ENCODE measurements around the gene FTSJ1.
"Not testable (repeated sequence)": the region's sequence is repeated elsewhere in the genome, so short reads cannot be mapped to it uniquely, and the experiment has no call there.

Gene FTSJ1, protein sequence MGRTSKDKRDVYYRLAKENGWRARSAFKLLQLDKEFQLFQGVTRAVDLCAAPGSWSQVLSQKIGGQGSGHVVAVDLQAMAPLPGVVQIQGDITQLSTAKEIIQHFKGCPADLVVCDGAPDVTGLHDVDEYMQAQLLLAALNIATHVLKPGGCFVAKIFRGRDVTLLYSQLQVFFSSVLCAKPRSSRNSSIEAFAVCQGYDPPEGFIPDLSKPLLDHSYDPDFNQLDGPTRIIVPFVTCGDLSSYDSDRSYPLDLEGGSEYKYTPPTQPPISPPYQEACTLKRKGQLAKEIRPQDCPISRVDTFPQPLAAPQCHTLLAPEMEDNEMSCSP

DNA sequence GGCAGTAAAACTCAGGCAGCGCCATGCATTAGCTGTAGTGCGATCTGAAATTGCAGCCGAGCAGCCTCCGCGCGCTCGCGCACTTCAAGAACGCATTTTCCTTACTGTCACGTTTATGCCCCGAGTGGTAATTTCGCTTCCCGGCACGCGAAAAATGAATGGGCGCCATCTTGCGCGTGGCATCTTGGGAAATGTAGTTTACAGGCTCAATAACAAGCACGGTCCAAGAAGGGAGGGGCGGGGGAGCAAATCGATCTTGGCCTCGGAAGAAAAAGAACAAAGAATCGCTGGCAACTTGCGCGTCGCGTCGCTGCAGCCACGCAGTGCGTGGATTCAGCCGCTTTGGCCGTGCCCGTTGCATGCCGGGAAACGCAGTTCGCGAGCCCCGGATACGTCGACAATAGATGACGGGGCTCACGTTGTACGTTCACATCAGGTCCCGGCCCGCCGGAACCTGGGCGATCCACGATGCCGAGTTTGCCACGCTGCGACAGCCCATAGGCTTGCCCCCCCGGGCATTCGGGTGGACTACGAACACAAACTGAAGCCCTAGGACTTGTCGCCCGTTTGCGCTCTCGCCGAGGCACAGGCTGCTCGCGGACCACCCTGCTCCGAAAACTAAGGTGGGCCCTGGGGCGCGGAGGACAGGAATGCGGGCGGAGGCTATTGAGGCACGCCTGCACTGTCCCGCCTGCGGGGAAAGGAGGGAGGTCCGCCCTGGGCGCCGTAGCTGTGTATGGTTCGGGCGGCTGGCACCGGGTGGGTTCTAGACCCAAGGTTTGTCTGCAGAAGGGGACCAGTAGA is at the start of gene FTSJ1:
FTSJ1 (plus strand) TSS at position 426 of the 804 bp plus-strand sequence. CDS start 1,849 bp downstream, outside the sequence.
- DNase-seq = peak; percentile 88
- H3K4me1 Mint-ChIP-seq = peaks cover 13 to 33% of the 10 kb centered on the region in 2 donors
- ATAC-seq (replicated peaks) = peak; percentile 94 to 96
- peaks cover 19 to 29% of the 10 kb centered on the region in 2 donors for H3K36me3 Mint-ChIP-seq
- H3K4me3 Mint-ChIP-seq = peak within 1 kb of the TSS; percentile 89 to 99
- no peaks in the 10 kb centered on the region for H3K27me3 Mint-ChIP-seq
- peak within 1 kb of the TSS; percentile 92 for H3K27ac Mint-ChIP-seq
- no peaks in the 10 kb centered on the region for H3K9me3 Mint-ChIP-seq

DNA sequence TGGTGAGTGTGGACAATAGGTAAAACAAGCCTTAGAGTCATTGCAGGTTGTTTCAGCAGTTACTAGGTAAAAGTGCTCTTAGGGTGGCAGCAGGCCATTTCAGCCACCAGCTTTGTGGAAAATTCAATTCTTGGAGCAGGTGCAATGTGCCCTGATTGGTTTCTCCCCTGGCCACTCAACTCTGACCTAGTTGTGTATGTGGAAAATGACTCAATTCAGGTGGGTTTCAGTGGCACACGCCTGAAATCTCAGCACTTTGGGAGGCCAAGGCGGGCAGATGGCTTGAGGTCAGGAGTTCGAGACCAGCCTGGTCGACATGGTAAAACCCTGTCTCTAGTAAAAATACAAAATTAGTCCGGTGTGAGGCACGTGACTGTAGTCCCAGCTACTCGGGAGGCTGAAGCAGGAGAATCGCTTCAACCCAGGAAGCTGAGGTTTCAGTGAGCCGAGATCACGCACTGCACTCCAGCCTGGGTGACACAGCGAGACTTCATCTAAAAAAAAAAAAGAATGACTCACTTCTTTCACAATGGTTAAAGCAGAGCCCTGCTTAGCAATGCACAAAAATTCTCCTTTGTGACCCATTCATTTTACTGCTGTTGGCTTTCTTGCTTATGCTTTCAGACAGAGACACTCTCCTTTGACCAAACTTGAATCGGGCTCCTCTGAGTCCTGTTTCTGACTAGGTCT is 48.8 kb upstream of the FTSJ1 start:
- not testable (repeated sequence) for DNase-seq; H3K9me3 Mint-ChIP-seq; H3K36me3 Mint-ChIP-seq; H3K27ac Mint-ChIP-seq; ATAC-seq (replicated peaks); H3K4me3 Mint-ChIP-seq; H3K4me1 Mint-ChIP-seq; H3K27me3 Mint-ChIP-seq

DNA sequence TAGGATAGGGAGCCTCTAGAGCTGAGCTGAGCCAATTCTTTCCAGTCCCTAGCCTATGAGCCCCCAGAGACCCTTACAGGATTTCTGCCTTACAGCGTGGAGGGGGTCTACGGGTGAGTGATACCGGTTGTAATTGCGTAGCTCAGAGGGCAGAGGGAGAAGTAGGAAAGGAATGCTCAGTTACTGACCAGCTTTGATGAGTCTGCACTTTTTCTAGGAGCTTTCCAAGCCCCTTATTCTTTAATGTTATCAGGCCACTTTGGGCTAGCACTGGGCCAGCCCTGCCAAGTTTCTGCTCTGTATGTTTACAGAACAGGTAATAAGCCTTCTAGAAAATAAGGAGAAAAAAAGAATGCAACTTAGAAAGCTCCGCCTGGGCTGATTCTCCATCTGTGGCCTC is 46.4 kb upstream of the FTSJ1 start:
- not testable (repeated sequence) for H3K9me3 Mint-ChIP-seq, DNase-seq

DNA sequence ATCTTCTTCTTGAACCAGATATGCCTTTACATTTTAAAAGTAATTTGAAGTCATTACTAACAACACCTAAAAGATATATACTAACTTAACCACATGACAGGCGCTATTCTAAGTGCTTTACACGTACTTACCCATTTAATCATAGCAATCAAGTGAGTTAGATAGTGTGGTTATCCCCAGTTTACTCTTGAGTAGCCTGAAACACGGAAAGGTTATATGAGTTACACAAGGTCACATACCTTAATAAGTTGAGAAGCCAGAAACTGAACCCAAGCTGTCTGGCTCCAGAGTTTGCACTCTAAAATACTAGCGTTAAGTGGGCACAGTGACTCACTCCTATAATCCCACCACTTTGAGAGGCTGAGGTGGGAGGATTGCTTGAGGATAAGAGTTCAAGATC is 45.8 kb upstream of the FTSJ1 start:
- H3K36me3 Mint-ChIP-seq = not testable (repeated sequence)

More for the DNA sequence above, 46.4 kb upstream of the FTSJ1 start:
- not testable (repeated sequence) for H3K36me3 Mint-ChIP-seq; H3K27ac Mint-ChIP-seq; H3K4me1 Mint-ChIP-seq; ATAC-seq (replicated peaks); H3K4me3 Mint-ChIP-seq
- peaks cover 0 to 12% of the 10 kb centered on the region in 2 donors for H3K27me3 Mint-ChIP-seq

DNA sequence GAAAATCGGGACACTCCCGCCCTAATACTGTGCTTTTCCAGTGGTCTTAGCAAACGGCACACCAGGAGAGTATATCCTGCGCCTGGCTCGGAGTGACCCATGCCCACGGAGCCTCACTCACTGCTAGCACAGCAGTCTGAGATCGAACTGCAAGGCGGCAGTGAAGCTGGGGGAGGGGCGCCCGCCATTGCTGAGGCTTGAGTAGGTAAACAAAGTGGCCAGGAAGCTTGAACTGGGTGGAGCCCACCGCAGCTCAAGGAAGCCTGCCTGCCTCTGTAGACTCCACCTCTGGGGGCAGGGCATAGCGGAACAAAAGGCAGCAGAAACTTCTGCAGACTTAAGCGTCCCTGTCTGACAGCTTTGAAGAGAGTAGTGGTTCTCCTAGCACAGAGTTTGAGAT is 42.3 kb upstream of the FTSJ1 start:
- H3K4me1 Mint-ChIP-seq; H3K27ac Mint-ChIP-seq; ATAC-seq (replicated peaks); DNase-seq; H3K36me3 Mint-ChIP-seq; H3K4me3 Mint-ChIP-seq: not testable (repeated sequence)
- Mint-ChIP-seq H3K9me3 (peaks cover 5 to 11% of the 10 kb centered on the region in 2 donors), H3K27me3 (peaks cover 0 to 16% of the 10 kb centered on the region in 2 donors)

More for the DNA sequence above, 45.8 kb upstream of the FTSJ1 start:
- not testable (repeated sequence) for H3K4me3 Mint-ChIP-seq; DNase-seq; H3K27ac Mint-ChIP-seq; H3K4me1 Mint-ChIP-seq; ATAC-seq (replicated peaks)
- Mint-ChIP-seq H3K9me3 (peaks cover 4 to 11% of the 10 kb centered on the region in 2 donors), H3K27me3 (peaks cover 0 to 16% of the 10 kb centered on the region in 2 donors)

DNA sequence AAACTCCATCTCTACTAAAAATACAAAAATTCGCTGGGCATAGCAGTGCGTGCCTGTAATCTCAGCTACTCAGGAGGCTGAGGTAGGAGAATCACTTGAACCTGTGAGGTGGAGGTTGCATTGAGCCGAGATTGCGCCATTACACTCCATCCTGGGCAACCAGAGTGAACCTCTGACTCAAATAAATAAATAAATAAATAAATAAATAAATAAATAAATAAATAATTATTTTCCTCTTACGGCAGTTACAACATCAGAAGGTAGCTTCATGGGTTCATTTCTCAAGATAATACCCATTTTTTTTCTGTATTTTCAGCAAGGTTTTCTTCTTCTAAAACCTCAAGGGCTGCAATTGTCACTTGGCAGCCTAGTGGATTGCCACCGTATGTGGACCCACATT is 28.8 kb upstream of the FTSJ1 start:
- H3K4me3 Mint-ChIP-seq = not testable (repeated sequence)

DNA sequence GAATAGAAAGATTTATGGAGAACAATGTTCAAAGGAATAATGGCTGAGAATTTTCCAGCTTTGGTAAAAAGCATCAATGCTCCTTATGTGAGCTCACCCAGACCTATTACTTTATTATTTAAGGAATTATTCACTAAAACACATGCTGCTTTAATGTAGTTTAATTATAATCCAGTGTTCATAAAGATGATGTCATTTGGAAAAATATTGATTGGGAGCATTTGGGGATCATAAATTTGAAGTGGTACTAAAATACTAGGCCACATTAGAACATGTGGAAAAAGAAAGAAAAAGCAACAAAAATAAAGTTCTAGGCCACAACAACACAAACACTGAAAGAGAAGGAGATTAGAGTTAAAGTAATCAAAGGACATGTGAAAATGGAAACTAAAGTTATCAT is 25.9 kb upstream of the FTSJ1 start:
- H3K36me3 Mint-ChIP-seq = no peaks in the 10 kb centered on the region
- DNase-seq (no peak), ATAC-seq (replicated peaks) (no peak)
- no peak overlapping the region for H3K4me3 Mint-ChIP-seq
- H3K4me1 Mint-ChIP-seq = no peaks in the 10 kb centered on the region
- peaks cover 0 to 5% of the 10 kb centered on the region in 2 donors for H3K27me3 Mint-ChIP-seq
- H3K9me3 Mint-ChIP-seq = no peaks in the 10 kb centered on the region
- no peak overlapping the region for H3K27ac Mint-ChIP-seq

More for the DNA sequence above, 28.8 kb upstream of the FTSJ1 start:
- H3K36me3 Mint-ChIP-seq; H3K27ac Mint-ChIP-seq; DNase-seq; ATAC-seq (replicated peaks); H3K9me3 Mint-ChIP-seq; H3K4me1 Mint-ChIP-seq: not testable (repeated sequence)
- peaks cover 6 to 20% of the 10 kb centered on the region in 2 donors for H3K27me3 Mint-ChIP-seq

DNA sequence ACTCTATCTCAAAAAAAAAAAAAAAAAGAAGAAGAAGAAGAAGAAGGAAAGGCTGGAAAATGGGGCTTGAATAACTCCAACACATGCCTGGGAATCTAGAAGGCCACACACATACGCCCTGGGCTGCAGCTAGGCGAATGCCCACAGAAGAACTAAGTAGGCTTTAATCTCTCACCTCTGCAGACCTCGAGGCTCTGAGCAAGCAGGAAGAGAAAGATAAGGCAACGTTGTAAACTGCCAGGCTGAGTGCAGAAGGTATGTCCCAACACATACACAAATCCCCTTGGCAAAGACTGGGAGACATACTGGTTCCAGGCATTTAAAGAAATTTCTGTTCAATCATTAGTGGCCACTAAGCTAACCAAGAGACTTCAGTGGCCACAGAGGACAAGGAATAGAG is 24.3 kb upstream of the FTSJ1 start:
- DNase-seq (no peak), ATAC-seq (replicated peaks) (no peak)
- Mint-ChIP-seq H3K9me3 (no peaks in the 10 kb centered on the region), H3K4me3 (no peak overlapping the region), H3K27me3 (no peaks in the 10 kb centered on the region), H3K27ac (no peak overlapping the region), H3K36me3 (peaks cover 0 to 1% of the 10 kb centered on the region in 2 donors), H3K4me1 (no peaks in the 10 kb centered on the region)

DNA sequence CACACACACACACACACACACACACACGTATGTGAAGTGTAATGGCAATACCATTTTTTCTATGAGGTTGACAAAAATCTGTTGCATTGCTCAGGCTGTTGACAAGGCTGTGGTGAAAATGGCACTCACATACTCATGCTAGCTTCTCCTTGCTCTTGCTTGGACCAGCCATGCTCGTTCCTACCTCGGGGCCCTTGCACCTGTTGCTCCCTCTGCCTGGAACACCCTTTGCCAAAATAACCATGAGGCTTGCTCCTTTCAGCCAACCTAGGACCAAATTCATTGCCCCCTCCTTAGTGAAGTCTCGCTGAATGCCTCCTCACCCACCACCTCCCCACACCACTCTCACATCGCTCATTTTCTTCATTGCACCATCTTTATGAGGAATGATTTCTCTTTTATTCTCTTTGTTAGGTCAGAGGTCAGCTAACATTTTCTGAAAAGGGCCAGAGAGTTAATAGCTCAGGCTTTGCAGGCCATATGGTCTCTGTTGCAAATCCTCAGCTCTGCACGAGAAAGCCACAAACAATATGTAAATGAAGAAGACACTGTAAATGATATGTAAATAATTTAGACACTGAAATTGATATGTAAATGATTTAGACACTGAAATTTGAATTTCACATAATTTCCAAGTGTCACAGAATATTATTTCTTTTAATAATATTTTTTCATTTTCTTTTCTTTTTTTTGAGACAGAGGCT is 19.2 kb upstream of the FTSJ1 start:
- no peak overlapping the region for H3K4me3 Mint-ChIP-seq
- peaks cover 0 to 10% of the 10 kb centered on the region in 2 donors for H3K27me3 Mint-ChIP-seq
- no peaks in the 10 kb centered on the region for H3K9me3 Mint-ChIP-seq
- H3K27ac Mint-ChIP-seq = no peak overlapping the region
- peaks cover 23 to 29% of the 10 kb centered on the region in 2 donors for H3K36me3 Mint-ChIP-seq
- H3K4me1 Mint-ChIP-seq = no peaks in the 10 kb centered on the region
- DNase-seq (no peak), ATAC-seq (replicated peaks) (no peak)

DNA sequence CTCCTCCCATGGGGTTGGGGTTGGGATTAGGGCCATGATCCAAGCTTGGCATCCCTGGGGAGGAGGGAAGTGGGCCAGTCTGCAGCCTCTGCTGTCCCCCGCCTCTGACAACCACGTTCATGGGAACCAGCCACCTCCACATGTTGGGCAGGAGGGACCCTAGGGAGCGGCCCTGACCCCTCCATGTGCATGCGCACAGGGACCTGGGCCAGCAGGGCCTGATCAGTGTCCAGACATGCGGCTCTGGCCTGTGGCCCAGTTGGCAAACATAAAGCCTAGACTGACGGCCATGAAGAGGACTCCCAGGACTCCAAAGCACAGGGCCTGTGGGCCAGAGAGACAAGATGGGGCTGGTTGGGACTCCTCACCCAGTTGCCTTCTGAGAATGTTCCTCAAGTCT is 17.3 kb upstream of the FTSJ1 start:
- no peak for DNase-seq
- Mint-ChIP-seq H3K27ac (no peak overlapping the region), H3K36me3 (peaks cover 28 to 35% of the 10 kb centered on the region in 2 donors), H3K9me3 (no peaks in the 10 kb centered on the region), H3K4me3 (no peak overlapping the region), H3K27me3 (peaks cover 0 to 10% of the 10 kb centered on the region in 2 donors), H3K4me1 (no peaks in the 10 kb centered on the region)
- ATAC-seq (replicated peaks) = no peak

DNA sequence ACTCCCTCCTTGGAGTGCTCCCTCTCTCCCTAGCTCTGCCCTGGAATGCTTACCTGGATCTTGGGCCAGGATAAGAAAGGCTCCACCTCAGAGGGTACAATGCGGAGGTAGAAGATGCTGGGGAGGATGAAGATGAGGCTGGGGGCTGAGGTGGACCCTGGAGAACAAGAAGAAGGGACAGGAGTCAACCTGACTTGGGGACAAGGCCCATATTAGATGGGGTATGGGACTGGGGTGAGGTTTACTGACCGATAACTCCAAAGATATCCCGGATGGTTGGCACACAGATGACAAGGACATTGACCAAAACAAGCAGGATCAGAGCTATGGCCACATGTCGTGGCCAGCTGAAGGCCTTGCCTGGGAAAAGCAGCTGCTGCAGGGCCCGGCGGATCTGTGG is 16.5 kb upstream of the FTSJ1 start:
- no peak for DNase-seq
- Mint-ChIP-seq H3K36me3 (peaks cover 28 to 40% of the 10 kb centered on the region in 2 donors), H3K27ac (no peak overlapping the region), H3K9me3 (no peaks in the 10 kb centered on the region), H3K4me1 (no peaks in the 10 kb centered on the region), H3K4me3 (no peak overlapping the region), H3K27me3 (peaks cover 0 to 10% of the 10 kb centered on the region in 2 donors)
- ATAC-seq (replicated peaks) = no peak

DNA sequence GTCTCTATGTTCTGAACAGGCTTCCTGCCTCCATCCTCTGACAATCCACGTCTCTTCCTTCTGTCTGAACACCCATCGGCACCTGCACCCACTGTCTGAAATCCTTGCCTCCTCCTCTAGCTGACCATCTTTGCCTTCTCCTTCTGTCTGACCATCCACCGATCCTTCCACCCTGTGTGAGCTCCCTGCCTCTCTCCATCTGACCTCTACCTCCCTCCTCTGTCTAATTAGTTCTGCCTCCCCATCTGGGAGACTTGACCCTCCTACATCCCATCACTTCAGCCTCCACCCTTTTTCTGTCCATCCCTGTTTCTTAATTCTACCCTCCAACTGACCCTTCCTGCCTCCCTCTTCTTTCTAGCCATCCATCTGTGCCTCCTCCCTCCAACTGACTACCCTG is 16.0 kb upstream of the FTSJ1 start:
- DNase-seq (no peak), ATAC-seq (replicated peaks) (no peak)
- Mint-ChIP-seq H3K4me3 (no peak overlapping the region), H3K9me3 (no peaks in the 10 kb centered on the region), H3K27me3 (peaks cover 0 to 10% of the 10 kb centered on the region in 2 donors), H3K4me1 (peaks cover 0 to 3% of the 10 kb centered on the region in 2 donors), H3K36me3 (peaks cover 31 to 44% of the 10 kb centered on the region in 2 donors), H3K27ac (no peak overlapping the region)

DNA sequence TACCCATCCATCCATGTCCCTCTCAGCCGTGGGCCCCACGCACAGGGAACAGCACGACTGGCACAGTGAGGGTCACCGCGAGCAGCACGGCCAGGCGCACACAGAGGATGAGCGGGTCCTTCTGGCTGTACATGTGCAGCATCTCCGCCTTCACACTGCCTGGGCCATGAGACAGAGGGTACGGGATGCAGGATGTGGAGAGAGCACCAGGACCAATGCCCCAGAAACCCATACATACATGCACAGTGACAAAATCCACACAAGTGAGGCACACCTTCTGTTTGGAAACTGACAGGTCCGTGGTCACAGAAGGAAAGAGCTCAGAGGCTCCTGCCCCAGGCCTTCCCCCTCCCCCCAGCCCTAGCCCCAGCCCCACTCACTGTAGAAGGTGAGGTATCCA is 15.4 kb upstream of the FTSJ1 start:
- Mint-ChIP-seq H3K36me3 (peaks cover 37 to 49% of the 10 kb centered on the region in 2 donors), H3K4me3 (no peak overlapping the region), H3K27me3 (peaks cover 0 to 10% of the 10 kb centered on the region in 2 donors), H3K4me1 (peaks cover 2 to 8% of the 10 kb centered on the region in 2 donors), H3K27ac (no peak overlapping the region), H3K9me3 (no peaks in the 10 kb centered on the region)
- no peak for DNase-seq
- no peak for ATAC-seq (replicated peaks)

DNA sequence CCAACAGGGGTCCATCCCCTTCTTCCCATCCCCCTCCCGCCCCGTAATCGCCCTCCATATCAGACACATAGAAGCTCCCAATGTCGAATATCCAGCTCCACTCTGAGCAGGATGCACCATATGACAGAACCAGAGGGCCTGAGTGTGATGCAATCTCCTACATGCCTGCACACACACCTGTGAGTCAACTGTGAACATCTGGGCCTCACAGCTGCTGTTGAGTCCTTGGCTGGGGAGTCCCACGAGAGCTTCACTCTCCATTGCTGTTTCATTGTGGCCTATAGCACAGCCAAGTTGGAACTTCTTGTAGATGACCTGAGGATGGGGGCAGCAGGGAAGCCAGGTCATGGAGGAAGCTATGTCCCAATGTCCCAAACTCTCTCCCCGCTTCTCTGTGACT is 14.2 kb upstream of the FTSJ1 start:
- H3K4me1 Mint-ChIP-seq = peaks cover 9 to 18% of the 10 kb centered on the region in 2 donors
- peaks cover 0 to 10% of the 10 kb centered on the region in 2 donors for H3K27me3 Mint-ChIP-seq
- ATAC-seq (replicated peaks) = no peak
- H3K36me3 Mint-ChIP-seq = peaks cover 47 to 59% of the 10 kb centered on the region in 2 donors
- DNase-seq = no peak
- H3K27ac Mint-ChIP-seq = no peak overlapping the region
- H3K4me3 Mint-ChIP-seq = no peak overlapping the region
- H3K9me3 Mint-ChIP-seq = no peaks in the 10 kb centered on the region
